ENCODE measurements around the gene TARBP2.

DNA sequence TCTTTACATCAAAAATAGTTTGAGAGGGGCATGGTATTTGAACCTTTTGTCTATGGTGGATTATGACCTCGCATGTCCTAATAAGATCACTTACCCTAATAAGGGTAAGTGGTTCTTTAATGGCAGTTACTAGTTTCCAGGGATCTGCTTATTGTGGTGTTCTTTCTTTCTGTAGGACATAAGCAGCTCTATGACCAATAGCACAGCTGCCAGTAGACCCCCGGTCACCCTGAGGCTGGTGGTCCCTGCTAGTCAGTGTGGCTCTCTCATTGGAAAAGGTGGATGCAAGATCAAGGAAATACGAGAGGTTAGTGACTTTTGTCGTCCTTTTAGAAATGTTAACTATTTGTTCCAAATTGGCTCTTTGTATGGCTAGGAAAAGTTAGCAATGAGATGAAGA is 42.0 kb upstream of the TARBP2 start:
- TF ChIP-seq, protein P1, sequence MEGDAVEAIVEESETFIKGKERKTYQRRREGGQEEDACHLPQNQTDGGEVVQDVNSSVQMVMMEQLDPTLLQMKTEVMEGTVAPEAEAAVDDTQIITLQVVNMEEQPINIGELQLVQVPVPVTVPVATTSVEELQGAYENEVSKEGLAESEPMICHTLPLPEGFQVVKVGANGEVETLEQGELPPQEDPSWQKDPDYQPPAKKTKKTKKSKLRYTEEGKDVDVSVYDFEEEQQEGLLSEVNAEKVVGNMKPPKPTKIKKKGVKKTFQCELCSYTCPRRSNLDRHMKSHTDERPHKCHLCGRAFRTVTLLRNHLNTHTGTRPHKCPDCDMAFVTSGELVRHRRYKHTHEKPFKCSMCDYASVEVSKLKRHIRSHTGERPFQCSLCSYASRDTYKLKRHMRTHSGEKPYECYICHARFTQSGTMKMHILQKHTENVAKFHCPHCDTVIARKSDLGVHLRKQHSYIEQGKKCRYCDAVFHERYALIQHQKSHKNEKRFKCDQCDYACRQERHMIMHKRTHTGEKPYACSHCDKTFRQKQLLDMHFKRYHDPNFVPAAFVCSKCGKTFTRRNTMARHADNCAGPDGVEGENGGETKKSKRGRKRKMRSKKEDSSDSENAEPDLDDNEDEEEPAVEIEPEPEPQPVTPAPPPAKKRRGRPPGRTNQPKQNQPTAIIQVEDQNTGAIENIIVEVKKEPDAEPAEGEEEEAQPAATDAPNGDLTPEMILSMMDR (IDR thresholded peaks at IDR 0.05) = no peak
- TF ChIP-seq EP300 (IDR thresholded peaks at IDR 0.05) (no peak), POLR2A (IDR thresholded peaks at IDR 0.05) (no peak)
